Stimulated activated CD4-positive, alpha-beta T cell treated with anti-CD3 and anti-CD28 coated beads, Interleukin-1b, Interleukin-23, amount 100 ng/mL, for 1 hour (primary cell): ENCODE results near the gene XXYLT1.
"Not testable (repeated sequence)": the region's sequence is repeated elsewhere in the genome, so short reads cannot be mapped to it uniquely, and the experiment has no call there.

Experiments
- DNase-seq, 2 donors: peaks; one replicate each; pipeline ENCODE4 v3.0.0-alpha.2; 2020; ENCODE audit warnings: low read depth in 2 of 2

The XXYLT1 gene

GRCh38 chr3:195112361-195112791, 158.6 kb downstream of the XXYLT1 start:
- no peak for DNase-seq

GRCh38 chr3:195111766-195112165, 159.2 kb downstream of the XXYLT1 start:
- no peak for DNase-seq

GRCh38 chr3:195111319-195111705, 159.6 kb downstream of the XXYLT1 start:
- DNase-seq: no peak

- DNase-seq: no peak
Measured at GRCh38 chr3:195110647-195111318, 160.2 kb downstream of the XXYLT1 start.

- DNase-seq: no peak
Measured at GRCh38 chr3:195109098-195109657, 161.8 kb downstream of the XXYLT1 start.

GRCh38 chr3:195107593-195107992, 163.4 kb downstream of the XXYLT1 start:
- no peak for DNase-seq

GRCh38 chr3:195107031-195107430, 163.9 kb downstream of the XXYLT1 start:
- DNase-seq: not testable (repeated sequence)

GRCh38 chr3:195106418-195106906, 164.5 kb downstream of the XXYLT1 start:
- DNase-seq: peak; percentile 37 to 58

- DNase-seq: no peak
Measured at GRCh38 chr3:195105841-195106417, 165.0 kb downstream of the XXYLT1 start.

GRCh38 chr3:195105389-195105788, 165.6 kb downstream of the XXYLT1 start:
- DNase-seq: no peak

GRCh38 chr3:195104340-195104739, 166.6 kb downstream of the XXYLT1 start:
- no peak for DNase-seq

- DNase-seq: no peak
Measured at GRCh38 chr3:195103623-195104022, 167.3 kb downstream of the XXYLT1 start.

- no peak for DNase-seq
Measured at GRCh38 chr3:195102609-195103467, 168.1 kb downstream of the XXYLT1 start.

GRCh38 chr3:195101927-195102608, 168.9 kb downstream of the XXYLT1 start:
- no peak for DNase-seq

GRCh38 chr3:195101001-195101583, 169.9 kb downstream of the XXYLT1 start:
- no peak for DNase-seq

- DNase-seq: no peak
Measured at GRCh38 chr3:195099951-195100785, 170.8 kb downstream of the XXYLT1 start.

- no peak for DNase-seq
Measured at GRCh38 chr3:195098741-195099525, 172.0 kb downstream of the XXYLT1 start.

- no peak for DNase-seq
Measured at GRCh38 chr3:195097331-195098255, 173.4 kb downstream of the XXYLT1 start.
